AG04449 (cell line): ENCODE data around the gene GRIN3A.

Experiments used
- CTCF ChIA-PET: fragments of 350-600 bp; formaldehyde crosslinking; extraction: SDS; loops from one replicate; lab custom pipeline; 2021; ENCODE audit warnings: antibody characterized with exemption; lab: Yijun Ruan, JAX
- POLR2A ChIA-PET: fragments of 400-600, 350-600 bp; formaldehyde crosslinking; extraction: SDS; loops from one replicate; lab custom pipeline; 2020; ENCODE audit warnings: antibody characterized with exemption, inconsistent platforms; lab: Yijun Ruan, JAX
- DNase-seq: peaks from one replicate; pipeline ENCODE4 v3.0.0-alpha.2; 2010; ENCODE audit warnings: low read depth, low spot score
- H3K4me3 ChIP-seq: 2 replicates; pipeline ENCODE4 v1.5.1; 2011; ENCODE audit warnings: low read depth, mild to moderate bottlenecking, control low read depth, low read length
- CTCF ChIP-seq: IDR thresholded peaks from one replicate; pipeline ENCODE4 v1.5.1; 2011; ENCODE audit warnings: mild to moderate bottlenecking, moderate library complexity, low read length, control low read depth, inconsistent platforms; ENCODE audit not compliant: insufficient read depth; ENCODE audit errors: missing control alignments

Gene GRIN3A

GRCh38 chr9:101650142-101650541, 88.3 kb downstream of the GRIN3A start:
- ChIA-PET POLR2A (no interaction called here), CTCF (no interaction called here)
- no peak overlapping the region for H3K4me3 ChIP-seq
- TF ChIP-seq CTCF = no peak
- no peak for DNase-seq

GRCh38 chr9:101648493-101648892, 90.0 kb downstream of the GRIN3A start:
- ChIA-PET POLR2A (no interaction called here), CTCF (interaction anchor here (0.8 kb wide), 1 partner anchor 200 kb away, joined by 3 read pairs; no protein-coding TSS in a partner anchor)
- no peak for DNase-seq
- TF ChIP-seq CTCF = no peak
- no peak overlapping the region for H3K4me3 ChIP-seq

GRCh38 chr9:101639785-101640665, 98.4 kb downstream of the GRIN3A start:
- DNase-seq = no peak
- ChIA-PET CTCF (no interaction called here), POLR2A (no interaction called here)
- H3K4me3 ChIP-seq = no peak overlapping the region
- TF ChIP-seq CTCF = no peak

GRCh38 chr9:101639311-101639710, 99.1 kb downstream of the GRIN3A start:
- no peak for DNase-seq
- H3K4me3 ChIP-seq = no peak overlapping the region
- POLR2A ChIA-PET = no interaction called here
- CTCF ChIA-PET = no interaction called here
- no peak for TF ChIP-seq CTCF

GRCh38 chr9:101636247-101636646, 102.2 kb downstream of the GRIN3A start:
- POLR2A ChIA-PET = no interaction called here
- no peak for DNase-seq
- no peak for TF ChIP-seq CTCF
- CTCF ChIA-PET = no interaction called here
- no peak overlapping the region for H3K4me3 ChIP-seq

GRCh38 chr9:101635473-101635872, 103.0 kb downstream of the GRIN3A start:
- ChIA-PET CTCF (no interaction called here), POLR2A (no interaction called here)
- DNase-seq = no peak
- no peak overlapping the region for H3K4me3 ChIP-seq
- TF ChIP-seq CTCF = no peak
